ENCODE data around the gene SPTA1.

DNA sequence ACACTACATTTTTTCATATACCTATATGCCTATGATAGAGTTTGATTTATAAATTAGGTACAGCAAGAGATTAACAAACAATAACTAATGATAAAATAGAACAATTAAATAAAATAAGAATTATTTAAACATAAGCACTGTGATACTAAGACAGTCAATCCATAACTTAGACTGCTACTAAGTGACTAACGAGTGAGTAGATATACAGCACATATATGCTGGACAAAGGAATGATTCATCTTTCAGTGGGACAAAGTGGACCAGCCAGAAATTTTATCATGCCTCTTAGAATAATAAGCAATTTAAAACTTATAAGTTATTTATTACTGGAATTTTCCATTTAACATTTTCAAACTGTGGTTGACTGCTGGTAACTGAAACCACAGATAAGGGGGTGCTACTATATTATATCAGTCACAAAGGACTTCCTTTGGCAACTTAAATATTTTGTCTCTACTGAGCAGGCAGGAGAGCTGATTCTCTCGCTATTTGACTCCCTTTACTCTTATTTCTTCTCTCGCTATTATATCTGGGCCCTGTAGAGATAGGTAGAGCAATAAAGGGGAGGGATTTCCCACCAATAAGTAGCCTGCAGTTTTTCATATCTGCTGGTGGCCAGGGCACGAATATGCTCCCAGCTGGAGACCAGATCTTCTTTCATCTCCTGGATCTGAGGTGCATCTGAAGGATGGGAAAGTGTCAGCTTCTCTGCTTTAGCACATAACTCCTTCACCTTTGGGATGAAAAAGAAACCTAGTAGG is 10.8 kb downstream of the SPTA1 start:
- TF ChIP-seq, protein P1, sequence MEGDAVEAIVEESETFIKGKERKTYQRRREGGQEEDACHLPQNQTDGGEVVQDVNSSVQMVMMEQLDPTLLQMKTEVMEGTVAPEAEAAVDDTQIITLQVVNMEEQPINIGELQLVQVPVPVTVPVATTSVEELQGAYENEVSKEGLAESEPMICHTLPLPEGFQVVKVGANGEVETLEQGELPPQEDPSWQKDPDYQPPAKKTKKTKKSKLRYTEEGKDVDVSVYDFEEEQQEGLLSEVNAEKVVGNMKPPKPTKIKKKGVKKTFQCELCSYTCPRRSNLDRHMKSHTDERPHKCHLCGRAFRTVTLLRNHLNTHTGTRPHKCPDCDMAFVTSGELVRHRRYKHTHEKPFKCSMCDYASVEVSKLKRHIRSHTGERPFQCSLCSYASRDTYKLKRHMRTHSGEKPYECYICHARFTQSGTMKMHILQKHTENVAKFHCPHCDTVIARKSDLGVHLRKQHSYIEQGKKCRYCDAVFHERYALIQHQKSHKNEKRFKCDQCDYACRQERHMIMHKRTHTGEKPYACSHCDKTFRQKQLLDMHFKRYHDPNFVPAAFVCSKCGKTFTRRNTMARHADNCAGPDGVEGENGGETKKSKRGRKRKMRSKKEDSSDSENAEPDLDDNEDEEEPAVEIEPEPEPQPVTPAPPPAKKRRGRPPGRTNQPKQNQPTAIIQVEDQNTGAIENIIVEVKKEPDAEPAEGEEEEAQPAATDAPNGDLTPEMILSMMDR (conservative IDR thresholded peaks at IDR 0.05 in 1 of 2, IDR thresholded peaks at IDR 0.05 in 1 of 2; ENCODE audit: extremely low read depth in 1 of 2, insufficient read depth in 1 of 2, low read depth in 1 of 2, low read length in 2 of 2) = no peak
- no peak for TF ChIP-seq EZH2 (IDR thresholded peaks at IDR 0.05; ENCODE audit: borderline replicate concordance, low read length)

Data from mammary epithelial cell (primary cell).